Pons (tissue), 1 donor: ENCODE results near the gene DEDD2.

Source experiments
- DNase-seq: peaks from one replicate; pipeline ENCODE4 v3.0.0-alpha.2; 2016; ENCODE audit warnings: low spot score

Gene DEDD2

DNA sequence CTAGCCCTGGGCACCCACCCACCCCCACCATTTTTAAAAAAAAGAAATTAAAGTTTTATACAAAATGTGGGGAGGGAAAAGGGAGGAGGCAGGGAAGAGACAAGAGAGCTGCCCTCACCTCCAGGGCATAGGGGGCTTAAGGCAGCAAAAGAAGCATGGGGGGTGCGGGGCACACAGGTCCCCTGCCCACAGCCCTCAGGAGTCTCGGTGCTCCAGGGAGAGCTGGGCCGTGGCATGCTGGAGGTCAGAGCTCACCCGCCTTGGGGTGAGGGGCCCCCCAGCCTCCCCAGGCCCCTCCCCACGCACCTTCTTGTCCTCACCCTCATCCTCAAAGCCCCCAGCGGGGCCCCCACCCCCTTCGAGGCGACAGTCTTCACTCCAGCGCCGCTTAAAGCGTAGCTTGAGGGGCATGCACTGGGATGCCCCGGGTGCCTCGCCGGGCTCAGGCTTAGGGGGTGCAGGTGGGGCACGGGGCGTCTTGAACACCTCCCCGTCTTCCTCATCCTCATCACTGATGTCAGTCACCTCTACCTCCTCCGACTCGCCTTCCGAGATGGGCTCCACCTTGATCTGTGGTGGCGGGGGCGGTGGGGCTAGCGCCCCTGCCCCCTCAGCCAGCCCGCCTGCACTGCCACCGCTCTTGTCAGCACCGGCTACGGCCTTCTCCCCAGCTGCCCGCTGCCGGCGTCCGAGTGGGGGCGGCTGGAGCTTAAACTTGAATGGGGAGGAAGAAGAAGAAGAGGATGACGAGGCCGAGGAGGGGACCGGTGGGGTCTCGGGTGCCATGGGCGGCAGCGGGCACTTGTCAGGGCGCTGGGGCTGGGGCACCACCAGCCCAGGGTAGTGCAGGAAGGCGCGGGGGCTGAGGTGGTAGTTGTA, 31.0 kb upstream of the DEDD2 start:
- no peak for DNase-seq

DNA sequence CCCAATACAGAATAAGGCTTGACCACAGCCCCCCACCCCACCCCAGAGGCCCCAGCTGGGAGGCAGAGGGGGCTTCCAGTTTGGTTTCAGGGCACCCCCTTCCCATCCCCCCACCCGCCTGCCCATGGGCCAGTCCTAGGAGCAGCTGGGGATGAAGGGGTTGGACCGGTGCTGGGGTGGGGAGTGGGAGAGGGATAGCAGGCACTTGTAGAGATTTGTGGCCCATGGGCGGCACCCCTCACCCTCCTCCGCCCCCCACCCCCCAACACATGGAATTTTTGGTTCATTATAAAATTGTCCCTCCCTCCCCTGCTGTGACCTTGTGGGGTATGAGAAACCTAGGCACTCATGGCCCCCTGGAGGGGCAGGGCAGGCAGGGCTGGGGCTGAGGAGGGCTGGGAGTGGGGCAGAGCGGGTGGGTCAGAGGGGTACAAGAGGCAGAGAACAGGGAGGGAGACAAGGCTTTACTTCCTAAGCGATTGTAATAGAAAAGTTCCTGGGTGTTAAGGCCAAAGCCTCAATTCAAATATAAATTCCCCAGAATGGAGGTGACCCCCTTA, 30.2 kb upstream of the DEDD2 start:
- DNase-seq, result no peak

DNA sequence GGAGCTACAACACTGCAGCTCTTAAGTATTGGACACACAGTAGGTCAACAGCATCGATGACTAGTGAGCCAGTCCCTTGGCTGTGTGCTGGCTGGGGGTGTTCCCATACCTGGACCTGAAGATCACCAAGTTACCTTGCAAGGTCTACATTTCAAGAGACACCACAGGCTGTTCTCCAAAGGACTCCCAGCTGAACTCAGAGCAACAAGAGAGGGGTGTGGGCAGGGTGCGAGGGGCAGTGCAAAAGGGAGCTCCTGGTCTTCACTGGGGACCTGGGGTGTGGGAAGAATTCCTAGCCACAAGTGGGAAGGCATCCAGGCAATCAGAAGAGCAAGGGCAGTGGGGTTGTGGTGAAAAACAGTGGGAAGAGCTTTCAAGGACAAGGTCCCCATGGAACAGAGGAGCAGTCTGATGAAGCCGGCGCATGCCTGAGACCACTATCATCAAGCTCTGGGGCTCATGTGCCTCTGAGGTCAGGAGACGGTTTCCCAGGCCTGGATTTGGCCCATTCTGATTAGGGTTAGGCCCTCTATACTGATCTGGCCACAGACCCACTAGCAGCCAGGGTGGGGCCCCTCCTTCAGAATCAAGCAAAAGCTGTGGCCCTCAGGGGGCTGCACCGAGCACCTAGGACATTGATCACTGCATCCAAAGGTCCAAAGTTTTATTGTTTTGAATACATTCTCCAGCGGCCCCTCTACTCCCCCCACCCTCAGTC, 29.6 kb upstream of the DEDD2 start:
- no peak for DNase-seq

DNA sequence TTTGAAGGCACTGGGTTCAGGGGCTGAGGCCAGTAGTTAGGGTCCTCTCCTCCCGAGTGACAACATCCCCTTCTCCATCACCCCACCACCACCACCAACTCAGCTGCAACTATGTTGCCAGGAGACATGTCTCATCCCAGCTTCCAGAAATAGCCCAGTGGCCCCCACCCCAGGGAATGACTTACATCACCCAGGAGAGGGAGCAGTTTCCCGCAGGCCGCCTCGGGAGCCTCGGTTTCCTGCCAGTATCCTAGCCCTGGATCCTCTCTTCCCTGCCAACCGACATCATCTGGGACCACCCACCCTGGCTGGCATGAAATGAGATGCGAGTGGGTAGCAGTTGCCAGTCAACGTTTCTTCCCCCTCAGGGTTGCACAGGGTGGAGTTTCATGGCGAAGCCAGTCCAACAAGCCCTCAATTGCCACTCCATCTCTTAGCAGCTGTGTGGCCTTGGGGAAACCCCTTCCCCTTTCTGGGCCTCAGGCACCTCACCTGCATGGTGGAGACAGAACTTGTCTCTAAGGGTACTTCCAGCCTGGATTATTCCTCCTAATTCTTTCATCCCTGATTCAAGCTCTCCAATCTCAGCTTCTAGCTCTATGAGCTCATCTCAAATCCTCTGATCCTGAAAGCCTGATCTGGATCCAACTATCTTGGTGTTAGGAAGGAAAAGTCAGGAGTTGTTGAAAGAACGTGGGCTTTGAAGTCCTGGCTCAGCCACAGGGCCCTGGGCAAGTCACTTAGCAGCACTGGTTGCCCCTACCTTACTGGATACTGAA, 28.9 kb upstream of the DEDD2 start:
- DNase-seq, result peak; percentile 85

DNA sequence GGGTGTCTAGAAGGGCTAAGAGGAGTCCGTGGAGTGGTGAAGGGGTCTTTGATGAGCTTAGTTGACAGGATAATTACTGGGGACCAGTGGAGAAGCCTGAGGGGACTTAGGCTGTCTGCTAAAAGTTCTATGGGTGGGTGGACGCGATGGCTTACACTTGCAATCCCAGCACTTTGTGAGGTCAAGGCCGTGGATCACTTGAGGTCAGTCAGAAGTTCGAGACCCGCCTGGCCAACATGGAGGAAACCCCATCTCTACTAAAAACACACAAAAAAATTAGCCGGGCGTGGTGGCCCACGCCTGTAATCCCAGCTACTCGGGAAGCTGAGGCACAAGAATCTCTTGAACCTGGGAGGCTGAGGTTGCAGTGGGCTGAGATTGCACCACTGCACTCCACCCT, 27.8 kb upstream of the DEDD2 start:
- DNase-seq, result no peak

DNA sequence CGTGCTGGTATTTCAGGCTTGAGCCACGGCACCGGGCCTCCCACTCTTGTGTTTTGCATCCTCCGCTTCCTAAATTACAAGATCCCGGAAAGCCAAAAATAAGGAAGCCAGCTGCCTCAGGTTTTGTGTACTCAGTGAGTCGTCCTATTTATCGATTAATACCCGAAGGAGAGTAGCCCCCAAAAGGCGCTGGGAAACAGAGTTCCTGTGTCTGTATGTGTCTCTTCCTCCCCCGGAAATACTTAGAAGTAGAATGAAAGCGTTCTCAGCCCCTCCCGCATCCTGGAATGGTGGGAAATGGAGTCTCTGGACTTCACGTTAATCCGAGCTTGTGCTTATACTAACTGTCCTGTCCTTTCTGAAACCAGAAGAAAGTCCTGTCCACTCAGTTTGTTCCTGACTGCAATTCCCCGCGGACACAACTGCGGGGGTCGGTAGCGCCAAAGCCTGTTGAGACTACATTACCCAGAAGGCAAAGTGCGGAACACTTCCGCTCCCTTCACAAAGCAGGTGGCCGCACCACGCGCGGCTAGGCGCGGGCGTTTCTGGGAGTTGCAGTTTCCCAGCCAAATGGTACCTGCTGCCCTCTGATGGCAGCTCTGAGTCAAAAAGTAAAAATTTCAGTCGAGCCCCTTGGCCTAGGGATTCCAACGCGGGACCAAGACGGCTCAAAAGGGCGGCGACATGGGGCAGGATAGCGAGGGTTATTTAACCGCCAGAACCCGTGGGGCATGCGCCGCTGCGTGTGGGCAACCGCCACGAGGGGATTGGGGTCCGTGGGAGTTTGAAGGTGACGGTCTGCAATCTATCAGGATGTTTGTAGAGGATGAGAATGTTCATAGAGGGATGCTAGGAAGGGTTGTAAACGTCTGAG, 27.1 kb upstream of the DEDD2 start:
- DNase-seq, result peak; percentile 97

DNA sequence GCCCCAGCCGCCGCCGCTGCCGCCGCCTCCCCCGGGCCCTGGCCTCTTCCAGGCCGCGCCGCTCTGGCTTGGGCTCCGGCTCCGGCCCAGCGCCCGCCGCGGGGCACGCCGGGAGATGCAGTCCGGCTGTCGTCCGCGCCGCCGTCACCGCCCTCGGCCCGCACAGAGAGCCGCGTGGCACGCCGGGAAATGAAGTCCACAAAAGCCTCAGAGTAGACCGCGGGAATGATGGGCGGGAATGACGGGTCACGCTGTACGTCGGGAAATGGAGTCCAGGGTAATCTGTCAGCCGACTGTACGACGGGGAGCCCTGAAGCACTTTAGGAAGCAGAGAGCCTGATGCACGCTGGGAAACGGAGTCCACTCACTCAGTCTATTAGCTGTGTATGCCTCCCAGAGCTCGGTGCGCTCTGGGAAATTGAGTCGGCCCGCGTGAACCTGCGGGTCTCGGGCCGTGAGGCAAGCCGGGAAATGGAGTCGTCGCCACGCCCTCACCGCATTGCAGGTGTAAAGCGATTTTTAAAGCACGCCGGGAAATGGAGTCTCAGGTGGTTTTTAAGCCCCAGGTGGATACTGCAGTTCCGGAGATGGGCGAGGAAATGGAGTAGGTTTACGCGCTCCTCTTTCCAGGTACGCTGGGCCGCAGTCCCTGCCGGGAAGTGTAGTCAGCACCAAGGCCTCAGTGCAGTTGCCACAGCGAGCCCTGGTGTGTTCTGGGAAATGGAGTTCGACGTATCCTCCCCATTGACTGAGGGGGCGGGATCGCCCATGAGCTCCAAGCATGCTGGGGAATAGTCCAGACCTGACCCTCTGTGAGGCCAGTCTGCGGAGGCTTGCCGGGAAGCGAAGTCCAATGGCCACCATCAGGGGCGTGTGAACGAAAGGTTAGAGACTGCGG, 25.3 kb upstream of the DEDD2 start, which contains the start of gene GSK3A:
Gene GSK3A (minus strand): TSS at position 91 of the 898 bp plus-strand sequence. CDS start 137 bp downstream, outside the sequence.
- peak; percentile 100 for DNase-seq

DNA sequence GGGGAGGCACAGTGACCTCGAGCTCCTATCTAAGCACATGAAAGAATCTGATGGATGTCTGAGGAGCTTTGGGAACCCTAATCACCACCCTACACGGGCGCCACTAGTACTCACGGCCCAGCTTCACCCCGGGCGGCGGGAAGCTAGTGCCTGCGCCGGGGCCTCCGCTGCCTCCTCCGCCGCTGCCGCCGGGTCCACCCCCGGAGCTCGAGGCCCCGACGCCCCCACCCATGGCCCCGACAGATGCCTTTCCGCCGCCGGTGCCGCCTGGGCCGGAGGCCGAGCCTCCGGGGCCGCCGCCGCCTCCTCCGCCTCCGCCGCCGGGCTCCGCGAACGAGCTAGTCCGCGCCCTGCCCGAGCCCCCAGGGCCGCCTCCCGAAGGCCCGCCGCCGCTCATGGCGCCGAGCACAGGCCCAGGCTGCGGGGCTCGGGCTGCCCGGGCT, 24.6 kb upstream of the DEDD2 start:
- DNase-seq, result no peak

DNA sequence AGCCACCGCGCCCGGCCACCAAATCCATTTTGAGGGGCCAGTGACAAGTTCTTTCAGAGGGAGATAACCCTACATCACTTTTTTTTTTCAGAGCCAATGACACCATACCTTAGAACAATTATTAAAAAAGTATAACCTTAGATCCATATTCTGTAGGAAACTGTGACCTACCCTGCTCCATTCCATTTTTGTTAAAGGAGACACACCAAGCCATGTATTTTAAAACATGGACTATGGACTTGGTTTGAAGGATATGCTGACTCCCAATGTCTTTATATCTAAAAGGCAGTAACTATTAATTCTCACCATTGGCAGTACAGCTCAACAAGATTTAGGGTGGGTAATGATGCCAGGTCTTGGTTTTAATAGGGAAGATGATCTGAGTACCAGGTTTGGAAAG, 23.8 kb upstream of the DEDD2 start:
- DNase-seq, result no peak

DNA sequence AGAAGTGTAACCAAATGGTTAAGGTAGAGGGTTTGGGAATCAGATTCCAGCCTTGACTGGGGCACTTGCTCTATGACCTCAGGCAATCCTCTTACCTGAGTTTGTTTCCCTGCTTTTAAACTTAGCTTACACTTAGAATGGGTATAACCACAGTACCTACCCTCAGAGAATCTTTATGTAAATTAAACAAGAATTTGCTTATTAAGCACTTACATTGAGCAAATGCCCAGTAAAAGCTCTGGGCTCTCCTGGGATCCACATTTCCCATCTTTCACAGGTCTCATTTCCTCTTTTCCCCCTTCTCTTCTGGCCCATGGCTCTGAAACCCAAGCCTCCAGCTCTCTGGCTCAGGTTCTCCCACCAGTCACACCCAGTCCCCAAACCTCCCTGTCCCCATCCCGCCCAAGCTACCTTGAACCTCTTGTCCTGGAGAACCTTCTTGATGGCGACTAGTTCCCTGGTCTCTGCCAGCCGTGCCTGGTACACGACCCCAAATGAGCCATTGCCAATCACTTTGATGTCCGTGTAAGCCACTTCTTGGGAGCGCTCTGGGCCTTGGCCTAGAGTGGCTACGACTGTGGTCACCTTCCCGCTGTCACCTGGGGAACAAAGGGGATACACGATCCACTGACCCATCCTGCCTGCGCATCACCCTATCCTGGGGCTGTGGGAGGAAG, 22.2 kb upstream of the DEDD2 start:
- DNase-seq, result no peak

DNA sequence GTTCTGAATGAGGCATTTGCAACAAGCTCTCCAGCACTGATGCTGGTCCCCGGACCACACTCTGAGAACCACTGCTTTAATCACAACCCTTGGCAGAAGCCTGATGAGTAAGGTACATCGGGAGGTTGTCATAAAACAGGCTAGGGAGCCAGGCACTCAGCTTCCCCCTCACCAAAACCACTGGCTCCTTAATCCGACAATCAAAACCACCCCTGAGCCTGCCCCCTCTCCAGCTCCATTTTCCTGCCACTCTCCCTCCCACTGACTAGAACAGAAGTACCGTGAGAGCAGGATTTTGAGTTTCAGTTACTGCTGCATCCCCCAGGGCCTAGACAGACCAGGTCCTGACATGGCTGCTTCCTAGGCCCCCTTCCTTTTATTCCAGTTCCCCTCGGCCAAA, 17.7 kb upstream of the DEDD2 start:
- DNase-seq, result no peak

DNA sequence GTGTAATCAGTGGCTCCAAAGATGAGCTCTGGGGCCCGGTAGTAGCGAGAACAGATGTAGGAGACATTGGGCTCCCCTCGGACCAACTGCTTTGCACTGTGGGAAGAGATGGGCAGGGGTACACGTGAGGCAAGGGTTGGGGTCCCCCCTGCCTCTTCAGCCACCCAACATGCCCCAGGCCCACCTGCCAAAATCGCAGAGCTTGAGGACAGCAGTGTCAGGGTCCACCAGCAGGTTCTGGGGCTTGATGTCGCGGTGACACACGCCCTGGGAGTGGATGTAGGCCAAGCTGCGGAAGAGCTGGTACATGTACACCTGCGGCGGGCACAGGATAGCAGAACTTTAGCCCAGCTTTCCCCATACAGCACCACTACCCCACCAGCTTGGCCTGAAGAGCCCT, 16.9 kb upstream of the DEDD2 start:
- DNase-seq, result no peak

DNA sequence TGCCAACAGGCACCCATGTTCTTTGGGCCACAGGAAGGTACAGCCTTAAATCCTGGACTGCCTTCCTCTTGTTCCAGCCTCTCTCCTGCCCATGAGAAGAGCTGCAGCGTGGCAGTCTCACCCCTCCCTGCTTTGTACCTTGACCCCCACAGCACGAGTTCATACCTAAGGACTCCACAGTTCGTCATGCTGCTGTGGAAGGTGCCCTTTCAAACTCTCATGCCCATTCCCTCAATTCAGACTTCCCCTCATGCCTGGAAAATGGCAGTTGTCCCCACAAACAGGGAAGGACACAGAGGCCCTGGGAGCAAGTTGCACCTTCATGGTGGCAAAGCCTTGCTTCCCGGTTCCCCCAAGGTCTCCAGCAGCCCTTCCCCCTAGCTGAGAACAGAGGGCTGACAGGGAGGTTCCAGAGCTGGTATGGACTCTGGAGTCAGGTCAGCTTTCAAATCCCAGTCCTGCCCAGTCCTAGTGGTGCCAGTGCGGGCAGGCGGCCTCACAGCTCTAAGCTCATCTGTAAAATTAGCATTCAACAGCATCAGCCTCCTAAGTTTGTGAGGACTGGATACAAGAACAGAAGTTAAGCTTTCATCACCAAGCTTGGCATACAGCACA, 16.3 kb upstream of the DEDD2 start:
- DNase-seq, result no peak

DNA sequence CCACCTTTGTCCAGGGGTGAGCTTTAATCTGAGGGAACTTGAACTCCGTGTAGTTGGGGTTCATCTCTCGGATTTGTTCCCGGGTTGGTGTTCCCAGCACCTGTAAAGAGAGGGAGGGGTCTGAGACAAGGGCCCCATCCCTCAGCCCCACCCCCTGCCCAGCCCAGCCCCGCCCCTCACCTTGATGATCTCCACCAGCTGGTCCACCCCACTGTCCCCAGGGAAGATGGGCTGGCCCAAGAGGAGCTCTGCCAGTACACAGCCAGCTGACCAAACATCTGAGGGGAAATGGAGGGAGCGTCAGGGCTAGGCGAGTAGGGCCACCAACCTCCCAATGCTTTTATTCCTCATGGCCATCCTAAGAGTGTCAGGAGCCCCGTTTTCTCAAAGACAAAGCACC, 15.6 kb upstream of the DEDD2 start:
- DNase-seq, result no peak

DNA sequence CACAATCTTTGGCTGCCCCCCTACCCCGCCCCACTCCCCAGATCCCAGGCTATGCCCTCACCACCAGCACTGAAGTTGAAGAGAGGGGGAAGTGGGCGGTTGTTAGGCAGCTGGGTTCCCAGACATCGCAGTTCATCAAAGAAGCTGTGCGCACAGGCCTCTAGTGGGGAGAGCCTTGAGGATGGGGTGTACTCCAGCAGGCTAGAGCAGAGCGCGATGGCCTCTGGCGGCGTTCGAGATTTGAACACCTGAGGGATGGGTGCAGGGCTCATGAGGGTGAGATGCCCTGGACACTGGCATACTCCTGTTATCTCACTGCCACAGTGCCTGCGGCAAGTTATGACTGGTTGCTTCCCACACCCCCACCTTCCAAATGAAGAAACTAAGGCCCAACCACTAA, 15.0 kb upstream of the DEDD2 start:
- no peak for DNase-seq

DNA sequence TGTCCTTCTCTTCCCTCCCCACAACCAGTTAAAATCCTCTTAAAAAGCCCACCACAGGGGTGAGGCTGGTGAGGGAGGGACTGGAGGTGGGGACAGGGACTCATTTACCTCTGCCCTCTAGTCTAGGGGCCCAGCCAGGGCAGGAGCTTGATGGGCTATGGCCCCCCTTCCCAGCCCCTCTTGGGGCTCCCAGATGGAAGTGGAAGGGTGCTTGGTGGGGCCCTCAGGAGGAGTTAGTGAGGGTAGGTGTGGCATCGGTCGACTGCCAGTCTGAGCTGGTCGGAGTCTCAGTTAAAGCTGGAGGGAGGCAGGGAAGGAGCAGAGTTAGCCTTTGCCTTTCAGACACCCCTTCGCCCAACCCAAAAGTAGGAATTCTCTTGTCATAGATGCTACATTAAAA, 13.1 kb upstream of the DEDD2 start:
- no peak for DNase-seq

DNA sequence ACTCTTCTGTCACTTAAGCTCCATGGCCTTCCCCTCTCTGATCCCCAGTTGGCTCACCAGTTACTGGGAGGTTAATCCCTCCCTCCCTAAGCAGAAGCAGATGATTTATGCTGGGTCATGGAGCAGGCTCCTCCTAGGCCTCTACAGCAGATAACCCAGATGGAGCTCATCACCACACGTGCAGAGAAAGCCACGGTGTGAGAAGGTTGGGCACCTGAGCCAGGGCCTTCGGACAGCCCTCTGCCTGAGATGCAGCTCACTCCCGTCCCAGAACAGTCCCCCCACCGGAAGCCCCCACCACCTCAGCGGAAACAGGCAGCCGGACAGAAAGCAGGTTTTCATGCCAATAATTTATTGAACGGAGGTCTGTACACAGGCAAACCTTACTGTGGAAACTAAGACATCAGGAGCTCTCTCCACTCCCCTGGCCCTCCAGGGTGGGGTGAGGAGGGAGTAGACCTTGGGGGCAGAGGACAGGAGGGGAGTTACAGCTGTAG, 12.4 kb upstream of the DEDD2 start:
- no peak for DNase-seq

DNA sequence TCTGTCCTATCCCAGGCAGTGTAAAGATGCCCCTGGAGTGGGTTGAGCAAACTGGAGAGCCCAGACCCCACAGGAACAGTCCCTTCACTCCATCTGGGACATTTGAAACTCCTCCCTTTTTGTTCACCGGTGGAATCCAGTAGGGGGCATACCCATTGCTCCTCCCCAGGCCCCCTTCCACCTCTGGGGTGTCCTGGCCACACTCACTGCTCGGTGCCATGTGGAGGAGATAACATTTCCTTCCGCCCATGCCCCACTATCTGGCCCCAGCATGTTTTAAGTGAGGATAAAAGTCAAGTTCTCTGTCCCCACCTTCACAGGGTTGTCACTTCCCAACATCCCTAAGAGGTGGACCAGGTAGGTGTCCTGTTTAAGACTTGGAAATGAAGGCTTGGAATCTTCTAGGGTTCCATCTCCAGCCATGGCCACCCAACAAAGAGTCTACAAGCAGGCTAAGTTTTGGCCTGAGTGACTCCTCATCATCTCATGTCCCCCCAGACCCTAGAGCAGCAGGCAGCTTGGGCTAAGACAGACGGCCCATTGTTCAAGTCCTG, 11.9 kb upstream of the DEDD2 start:
- no peak for DNase-seq

DNA sequence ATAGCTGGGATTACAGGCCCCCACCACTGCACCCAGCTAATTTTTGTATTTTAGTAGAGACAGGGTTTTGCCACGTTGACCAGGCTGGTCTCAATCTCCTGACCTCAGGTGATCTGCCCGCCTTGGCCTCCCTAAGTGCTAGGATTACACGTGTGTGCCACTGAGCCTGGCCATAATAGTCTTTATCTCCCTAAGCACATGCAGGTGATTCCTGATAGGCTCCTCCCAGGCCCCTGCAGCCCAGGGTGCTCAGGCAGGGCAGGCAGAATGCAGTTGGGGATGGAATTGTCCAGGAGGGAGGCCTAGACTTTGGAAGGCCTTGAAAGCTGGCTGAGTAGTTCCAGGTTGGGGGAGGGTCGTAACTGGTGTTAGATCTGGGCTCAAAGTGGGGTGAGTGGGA, 11.2 kb upstream of the DEDD2 start:
- DNase-seq, result no peak
